GM21360 (cell line): Measurements from ENCODE around the gene NDUFAF2.
"Not testable (repeated sequence)": the region's sequence is repeated elsewhere in the genome, so short reads cannot be mapped to it uniquely, and the experiment has no call there.

Source experiments
- ATAC-seq: cut with Tn5 transposase; IDR thresholded peaks from one replicate; pipeline ENCODE4 v1.9.1; 2021; ENCODE audit warnings: mild to moderate bottlenecking, moderate library complexity; ENCODE audit not compliant: unreplicated experiment

Gene NDUFAF2

GRCh38 chr5:60992871-60993270, 47.9 kb downstream of the NDUFAF2 start:
- ATAC-seq = no peak

GRCh38 chr5:60993425-60993824, 48.4 kb downstream of the NDUFAF2 start:
- no peak for ATAC-seq

- ATAC-seq = no peak
Observed at GRCh38 chr5:60993875-60994571, 49.0 kb downstream of the NDUFAF2 start.

GRCh38 chr5:60996368-60996767, 51.4 kb downstream of the NDUFAF2 start:
- no peak for ATAC-seq

- ATAC-seq = no peak
Observed at GRCh38 chr5:60997721-60998120, 52.7 kb downstream of the NDUFAF2 start.

GRCh38 chr5:61000887-61001286, 55.9 kb downstream of the NDUFAF2 start:
- no peak for ATAC-seq

- ATAC-seq = no peak
Observed at GRCh38 chr5:61001647-61002046, 56.6 kb downstream of the NDUFAF2 start.

- no peak for ATAC-seq
Observed at GRCh38 chr5:61002611-61003355, 57.8 kb downstream of the NDUFAF2 start.

GRCh38 chr5:61004448-61004847, 59.4 kb downstream of the NDUFAF2 start:
- no peak for ATAC-seq

GRCh38 chr5:61009907-61010306, 64.9 kb downstream of the NDUFAF2 start:
- ATAC-seq = no peak

- no peak for ATAC-seq
Observed at GRCh38 chr5:61010467-61011454, 65.8 kb downstream of the NDUFAF2 start.

GRCh38 chr5:61018062-61018461, 73.1 kb downstream of the NDUFAF2 start:
- ATAC-seq = no peak

GRCh38 chr5:61019642-61020041, 74.6 kb downstream of the NDUFAF2 start:
- no peak for ATAC-seq

- no peak for ATAC-seq
Observed at GRCh38 chr5:61020415-61020814, 75.4 kb downstream of the NDUFAF2 start.

GRCh38 chr5:61023131-61023530, 78.1 kb downstream of the NDUFAF2 start:
- no peak for ATAC-seq

- no peak for ATAC-seq
Observed at GRCh38 chr5:61026004-61026403, 81.0 kb downstream of the NDUFAF2 start.

- ATAC-seq = no peak
Observed at GRCh38 chr5:61028382-61028781, 83.4 kb downstream of the NDUFAF2 start.

GRCh38 chr5:61029456-61030162, 84.6 kb downstream of the NDUFAF2 start:
- no peak for ATAC-seq

- ATAC-seq = no peak
Observed at GRCh38 chr5:61030163-61030482, 85.1 kb downstream of the NDUFAF2 start.

GRCh38 chr5:61031301-61031700, 86.3 kb downstream of the NDUFAF2 start:
- ATAC-seq = not testable (repeated sequence)

GRCh38 chr5:61044545-61044944, 99.5 kb downstream of the NDUFAF2 start:
- no peak for ATAC-seq
